ENCODE measurements around the gene CECR2. TPM values are rescaled to one million over a fixed set of nuclear protein-coding genes. Genes with fewer than 3 reads are reported as not detected.

CECR2 gene
- total RNA-seq, 2 donors from 2014 or later = 0.30 to 0.40 TPM

- no peak overlapping the region for H3K9ac ChIP-seq (ENCODE audit: low read depth in 2 of 2, low read length in 2 of 2)
- no peak overlapping the region for H3K4me3 ChIP-seq
- H3K36me3 ChIP-seq = no peaks in the 10 kb centered on the region
- no peaks in the 10 kb centered on the region for H3K27me3 ChIP-seq
- intact Hi-C loops (cut with DNase I) = no loop called here
- TF ChIP-seq, protein P1, sequence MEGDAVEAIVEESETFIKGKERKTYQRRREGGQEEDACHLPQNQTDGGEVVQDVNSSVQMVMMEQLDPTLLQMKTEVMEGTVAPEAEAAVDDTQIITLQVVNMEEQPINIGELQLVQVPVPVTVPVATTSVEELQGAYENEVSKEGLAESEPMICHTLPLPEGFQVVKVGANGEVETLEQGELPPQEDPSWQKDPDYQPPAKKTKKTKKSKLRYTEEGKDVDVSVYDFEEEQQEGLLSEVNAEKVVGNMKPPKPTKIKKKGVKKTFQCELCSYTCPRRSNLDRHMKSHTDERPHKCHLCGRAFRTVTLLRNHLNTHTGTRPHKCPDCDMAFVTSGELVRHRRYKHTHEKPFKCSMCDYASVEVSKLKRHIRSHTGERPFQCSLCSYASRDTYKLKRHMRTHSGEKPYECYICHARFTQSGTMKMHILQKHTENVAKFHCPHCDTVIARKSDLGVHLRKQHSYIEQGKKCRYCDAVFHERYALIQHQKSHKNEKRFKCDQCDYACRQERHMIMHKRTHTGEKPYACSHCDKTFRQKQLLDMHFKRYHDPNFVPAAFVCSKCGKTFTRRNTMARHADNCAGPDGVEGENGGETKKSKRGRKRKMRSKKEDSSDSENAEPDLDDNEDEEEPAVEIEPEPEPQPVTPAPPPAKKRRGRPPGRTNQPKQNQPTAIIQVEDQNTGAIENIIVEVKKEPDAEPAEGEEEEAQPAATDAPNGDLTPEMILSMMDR (IDR thresholded peaks at IDR 0.05) = no peak
- H3K27ac ChIP-seq = no peak overlapping the region
- no peaks in the 10 kb centered on the region for H3K4me1 ChIP-seq
- no peak for DNase-seq
- no peaks in the 10 kb centered on the region for H3K9me3 ChIP-seq
These were observed 20.1 kb upstream of the CECR2 start for GRCh38 chr22:17349172-17349571.

DNA sequence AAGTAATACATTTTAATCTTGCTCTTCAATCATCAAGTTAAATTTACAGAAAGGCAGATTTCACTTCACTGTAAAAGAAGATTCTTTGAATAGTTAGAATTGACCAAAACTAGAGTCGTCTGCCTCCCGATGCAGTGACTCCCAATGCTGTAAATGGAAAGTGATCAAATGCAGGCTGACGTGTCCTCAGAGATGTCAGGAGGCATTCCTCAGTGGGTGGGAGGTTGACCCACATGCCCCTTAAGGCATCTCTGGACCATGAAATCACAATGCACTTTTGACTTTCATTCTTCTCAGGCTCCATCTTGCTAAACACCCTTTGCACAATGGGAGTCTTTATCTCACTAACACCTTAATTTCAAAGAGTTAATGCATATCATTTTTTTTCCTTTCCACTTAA, 19.0 kb upstream of the CECR2 start:
- no peaks in the 10 kb centered on the region for H3K36me3 ChIP-seq
- intact Hi-C loops (cut with DNase I) = no loop called here
- H3K4me3 ChIP-seq = no peak overlapping the region
- H3K9ac ChIP-seq (ENCODE audit: low read depth in 2 of 2, low read length in 2 of 2) = no peak overlapping the region
- H3K27me3 ChIP-seq = no peaks in the 10 kb centered on the region
- no peak overlapping the region for H3K27ac ChIP-seq
- H3K9me3 ChIP-seq = no peaks in the 10 kb centered on the region
- TF ChIP-seq, protein P1 (IDR thresholded peaks at IDR 0.05) = no peak
- no peak for DNase-seq
- no peaks in the 10 kb centered on the region for H3K4me1 ChIP-seq

DNA sequence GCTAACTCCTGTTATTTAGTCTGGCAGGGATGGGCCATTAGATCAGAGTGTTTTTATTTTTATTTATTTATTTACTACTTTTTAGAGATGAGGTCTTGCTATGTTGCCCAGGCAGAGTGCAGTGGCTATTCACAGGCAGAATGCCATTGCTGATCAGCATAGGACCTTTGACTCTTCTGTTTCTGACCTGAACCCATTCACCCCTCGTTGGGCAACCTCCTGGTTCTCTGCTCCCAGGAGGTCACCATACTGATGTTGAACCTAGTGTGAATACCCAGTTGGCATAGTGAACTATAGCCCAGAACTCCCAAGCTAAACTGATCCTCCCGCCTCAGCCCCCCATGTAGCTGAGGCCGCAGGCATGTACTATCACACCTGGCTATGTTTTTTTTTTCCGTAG, 16.5 kb upstream of the CECR2 start:
- Histone ChIP-seq H3K27ac (no peak overlapping the region), H3K27me3 (no peaks in the 10 kb centered on the region), H3K4me3 (no peak overlapping the region), H3K9ac (ENCODE audit: low read depth in 2 of 2, low read length in 2 of 2) (no peak overlapping the region), H3K36me3 (no peaks in the 10 kb centered on the region), H3K9me3 (no peaks in the 10 kb centered on the region), H3K4me1 (no peaks in the 10 kb centered on the region)
- intact Hi-C loops (cut with DNase I) = no loop called here
- TF ChIP-seq, protein P1 (IDR thresholded peaks at IDR 0.05) = no peak
- DNase-seq = no peak

- no peak overlapping the region for H3K9ac ChIP-seq (ENCODE audit: low read depth in 2 of 2, low read length in 2 of 2)
- no peaks in the 10 kb centered on the region for H3K9me3 ChIP-seq
- TF ChIP-seq, protein P1 (IDR thresholded peaks at IDR 0.05) = no peak
- intact Hi-C loops (cut with DNase I) = no loop called here
- no peaks in the 10 kb centered on the region for H3K27me3 ChIP-seq
- H3K4me1 ChIP-seq = no peaks in the 10 kb centered on the region
- H3K27ac ChIP-seq = no peak overlapping the region
- DNase-seq = no peak
- H3K4me3 ChIP-seq = no peak overlapping the region
- no peaks in the 10 kb centered on the region for H3K36me3 ChIP-seq
These were observed 11.6 kb upstream of the CECR2 start for GRCh38 chr22:17357688-17358087.

DNA sequence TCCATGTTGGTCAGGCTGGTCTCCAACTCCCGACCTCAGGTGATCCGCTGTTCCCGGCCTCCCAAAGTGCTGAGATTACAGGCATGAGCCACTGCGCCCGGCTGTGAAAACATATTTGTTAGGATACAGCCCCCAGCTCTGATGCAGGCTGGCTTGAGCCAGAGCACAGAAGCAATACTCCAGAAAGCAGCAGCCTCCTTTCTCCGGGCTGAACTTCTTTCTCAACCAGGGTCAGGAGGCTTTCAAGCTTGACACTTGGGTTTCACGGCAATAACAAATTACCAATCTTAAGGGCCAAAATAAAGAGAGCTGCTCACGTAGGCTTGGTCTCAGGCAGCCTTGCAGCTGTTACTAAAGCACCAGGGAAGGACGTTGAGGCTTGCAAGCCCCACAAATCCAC, 10.8 kb upstream of the CECR2 start:
- H3K9me3 ChIP-seq = no peaks in the 10 kb centered on the region
- no peaks in the 10 kb centered on the region for H3K27me3 ChIP-seq
- TF ChIP-seq, protein P1 (IDR thresholded peaks at IDR 0.05) = no peak
- H3K27ac ChIP-seq = no peak overlapping the region
- no peak overlapping the region for H3K9ac ChIP-seq (ENCODE audit: low read depth in 2 of 2, low read length in 2 of 2)
- DNase-seq = no peak
- no peaks in the 10 kb centered on the region for H3K4me1 ChIP-seq
- no peaks in the 10 kb centered on the region for H3K36me3 ChIP-seq
- no peak overlapping the region for H3K4me3 ChIP-seq
- intact Hi-C loops (cut with DNase I) = no loop called here

DNA sequence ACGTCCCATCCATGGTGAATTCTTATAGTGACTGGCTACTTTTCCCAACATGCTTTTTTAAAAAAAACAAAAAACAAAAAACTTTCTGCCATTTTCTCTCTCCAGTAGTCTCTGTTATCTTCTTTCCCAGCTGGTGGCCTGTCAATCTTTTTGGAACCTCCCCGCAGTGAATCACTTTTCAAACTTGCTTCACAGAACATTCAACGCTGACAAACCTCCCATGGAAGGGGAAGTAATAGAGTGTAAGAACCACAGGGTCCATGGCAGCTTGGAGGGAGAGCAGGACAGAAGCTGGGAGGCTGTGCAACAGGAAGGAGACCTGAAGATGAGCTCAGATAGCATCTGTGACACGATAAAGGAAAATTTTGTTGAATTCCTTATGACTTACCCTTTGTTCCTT, 9.8 kb upstream of the CECR2 start:
- TF ChIP-seq, protein P1 (IDR thresholded peaks at IDR 0.05) = no peak
- Histone ChIP-seq H3K27me3 (no peaks in the 10 kb centered on the region), H3K4me1 (no peaks in the 10 kb centered on the region), H3K4me3 (no peak overlapping the region), H3K27ac (no peak overlapping the region), H3K36me3 (no peaks in the 10 kb centered on the region), H3K9ac (ENCODE audit: low read depth in 2 of 2, low read length in 2 of 2) (no peak overlapping the region), H3K9me3 (no peaks in the 10 kb centered on the region)
- no peak for DNase-seq
- intact Hi-C loops (cut with DNase I) = no loop called here
